H1 (cell line): ENCODE data around the gene ZDHHC22. TPM values are rescaled to one million over a fixed set of nuclear protein-coding genes. Genes with fewer than 3 reads are reported as not detected.

ENCODE experiments used
- CTCF ChIA-PET: fragments of 300-600 bp; sonication (Branson Sonifier 250); formaldehyde crosslinking; loops from one replicate; lab custom pipeline; 2021; ENCODE audit not compliant: partially characterized antibody; lab: Charles Lee
- POLR2A ChIA-PET: fragments of 300-600 bp; sonication (Branson Sonifier 250); formaldehyde crosslinking; loops from one replicate; lab custom pipeline; 2021; ENCODE audit warnings: inconsistent platforms; ENCODE audit not compliant: partially characterized antibody; lab: Charles Lee
- DNase-seq, 2 experiments: peaks; one replicate each; pipeline versions ENCODE4 v3.0.0 to v3.0.0-alpha.2; 2010 to 2022; ENCODE audit warnings: low spot score in 2 of 2, low read depth in 1 of 2, mixed read lengths in 1 of 2
- FAIRE-seq: peaks from 2 replicates; lab custom pipeline; 2011; peaks lifted over from hg19 to GRCh38; lab: Jason Lieb, UNC
- H2AFZ ChIP-seq: 2 replicates; pipeline ENCODE4 v1.8.1; 2012; ENCODE audit warnings: low read length, inconsistent platforms
- H2AK5ac ChIP-seq: 2 replicates; pipeline ENCODE4 v1.6.1; 2013; ENCODE audit warnings: low read depth, low read length
- H2BK120ac ChIP-seq: replicated peaks from 2 replicates; pipeline ENCODE3; 2013; ENCODE audit warnings: low read depth, low read length, inconsistent platforms
- H2BK12ac ChIP-seq: 2 replicates; pipeline ENCODE4 v1.6.1; 2013; ENCODE audit warnings: low read depth, low read length
- H2BK15ac ChIP-seq: 2 replicates; pipeline ENCODE4 v1.6.1; 2013; ENCODE audit warnings: low read length
- H2BK20ac ChIP-seq: 2 replicates; pipeline ENCODE4 v1.6.1; 2013; ENCODE audit warnings: low read length
- H2BK5ac ChIP-seq: 2 replicates; pipeline ENCODE4 v1.6.1; 2013; ENCODE audit warnings: low read depth, low read length
- H3K14ac ChIP-seq: 2 replicates; pipeline ENCODE4 v1.6.1; 2013; ENCODE audit warnings: inconsistent platforms; ENCODE audit not compliant: insufficient read length
- H3K18ac ChIP-seq: 2 replicates; pipeline ENCODE4 v1.6.1; 2013; ENCODE audit warnings: low read length; ENCODE audit errors: extremely low read depth
- H3K23ac ChIP-seq: 2 replicates; pipeline ENCODE4 v1.6.1; 2013; ENCODE audit warnings: inconsistent platforms; ENCODE audit not compliant: insufficient read length
- H3K23me2 ChIP-seq: 2 replicates; pipeline ENCODE4 v1.6.1; 2013; ENCODE audit warnings: low read depth, low read length
- H3K27ac ChIP-seq: 2 replicates; pipeline ENCODE4 v1.6.1; 2011; ENCODE audit warnings: low read depth, low read length, inconsistent platforms
- H3K27me3 ChIP-seq, 4 experiments: replicated peaks in 1 of 4; 1 replicate in 1 of 4; 2 replicates in 3 of 4; pipeline versions ENCODE4 v1.6.1 to v1.8.1; 2011 to 2013; ENCODE audit warnings: low read length in 3 of 4, mild to moderate bottlenecking in 3 of 4, inconsistent platforms in 2 of 4, mixed read lengths in 2 of 4, moderate library complexity in 1 of 4; ENCODE audit not compliant: control insufficient read depth in 3 of 4, insufficient read depth in 3 of 4; ENCODE audit errors: extremely low read depth in 1 of 4
- H3K36me3 ChIP-seq, 4 experiments: 2 replicates each; pipeline versions ENCODE4 v1.6.1 to v1.8.1; 2011 to 2013; ENCODE audit warnings: mild to moderate bottlenecking in 4 of 4, low read length in 3 of 4, moderate library complexity in 2 of 4, control low read depth in 1 of 4, inconsistent platforms in 1 of 4; ENCODE audit not compliant: insufficient read depth in 4 of 4, control insufficient read depth in 2 of 4
- H3K4ac ChIP-seq: replicated peaks from 2 replicates; pipeline ENCODE3; 2013; ENCODE audit warnings: low read length, low read depth, mixed read lengths, inconsistent platforms; ENCODE audit not compliant: insufficient read length
- H3K4me1 ChIP-seq, 4 experiments: replicated peaks in 1 of 4; 1 replicate in 1 of 4; 2 replicates in 3 of 4; pipeline versions ENCODE4 v1.6.1 to v1.8.1; 2011 to 2013; ENCODE audit warnings: low read length in 3 of 4, inconsistent platforms in 2 of 4, mixed read lengths in 1 of 4; ENCODE audit not compliant: insufficient read depth in 4 of 4, control insufficient read depth in 3 of 4
- H3K4me2 ChIP-seq, 2 experiments: 2 replicates each; pipeline versions ENCODE4 v1.6.1 to v1.8.1; 2011 to 2013; ENCODE audit warnings: low read depth in 2 of 2, low read length in 2 of 2, control low read depth in 1 of 2, inconsistent platforms in 1 of 2, mild to moderate bottlenecking in 1 of 2; ENCODE audit not compliant: insufficient read depth in 1 of 2
- H3K4me3 ChIP-seq, 4 experiments: fragments of 200-600, 300-600 bp in 1 of 4; sonication (generic), shearing (Covaris generic), sonication (Bioruptor Twin) in 1 of 4; 2 replicates each; pipeline versions ENCODE4 v1.5.1 to v1.8.1; 2011 to 2016; ENCODE audit warnings: low read length in 4 of 4, low read depth in 3 of 4, control low read depth in 2 of 4, inconsistent platforms in 2 of 4, mild to moderate bottlenecking in 2 of 4, mixed read lengths in 1 of 4, moderate library complexity in 1 of 4; ENCODE audit not compliant: insufficient read depth in 2 of 4; ENCODE audit errors: extremely low read depth in 1 of 4
- H3K56ac ChIP-seq: replicated peaks from 2 replicates; pipeline ENCODE3; 2013; ENCODE audit warnings: low read depth, mild to moderate bottlenecking, mixed read lengths, low read length, inconsistent platforms; ENCODE audit not compliant: insufficient read length
- H3K79me1 ChIP-seq: 2 replicates; pipeline ENCODE4 v1.6.1; 2013; ENCODE audit warnings: low read depth, low read length, control low read depth
- H3K79me2 ChIP-seq, 2 experiments: 2 replicates each; pipeline versions ENCODE4 v1.6.1 to v1.8.1; 2012 to 2013; ENCODE audit warnings: low read length in 2 of 2, mild to moderate bottlenecking in 2 of 2, inconsistent platforms in 1 of 2; ENCODE audit not compliant: insufficient read depth in 2 of 2, control insufficient read depth in 1 of 2
- H3K9ac ChIP-seq, 4 experiments: replicated peaks in 1 of 4; 1 replicate in 1 of 4; 2 replicates in 3 of 4; pipeline versions ENCODE4 v1.6.1 to v1.8.1; 2011 to 2013; ENCODE audit warnings: low read depth in 3 of 4, low read length in 3 of 4, control low read depth in 2 of 4, mild to moderate bottlenecking in 2 of 4, moderate library complexity in 2 of 4, inconsistent platforms in 1 of 4; ENCODE audit errors: extremely low read depth in 1 of 4
- H3K9me3 ChIP-seq, 2 experiments: 2 replicates each; pipeline versions ENCODE4 v1.6.1 to v1.8.1; 2012 to 2013; ENCODE audit warnings: mild to moderate bottlenecking in 2 of 2, moderate library complexity in 2 of 2, control low read depth in 1 of 2, inconsistent platforms in 1 of 2, low read depth in 1 of 2, low read length in 1 of 2, mixed read lengths in 1 of 2; ENCODE audit not compliant: insufficient read depth in 2 of 2
- H4K20me1 ChIP-seq, 2 experiments: replicated peaks in 1 of 2; 2 replicates each; pipeline versions ENCODE3 to v1.8.1; 2011 to 2013; ENCODE audit warnings: inconsistent platforms in 2 of 2, low read length in 2 of 2, mild to moderate bottlenecking in 1 of 2; ENCODE audit not compliant: insufficient read depth in 2 of 2, control insufficient read depth in 1 of 2
- H4K5ac ChIP-seq: 2 replicates; pipeline ENCODE4 v1.6.1; 2013; ENCODE audit warnings: low read length, low read depth, mixed read lengths, inconsistent platforms; ENCODE audit not compliant: insufficient read length
- H4K8ac ChIP-seq: 2 replicates; pipeline ENCODE4 v1.8.0; 2013; ENCODE audit warnings: mild to moderate bottlenecking, moderate library complexity, low read length, inconsistent platforms; ENCODE audit not compliant: insufficient read depth; ENCODE audit errors: extremely low read depth
- H4K91ac ChIP-seq: replicated peaks from 2 replicates; pipeline ENCODE3; 2013; ENCODE audit warnings: low read length, mixed read lengths, inconsistent platforms; ENCODE audit not compliant: insufficient read length
- BACH1 ChIP-seq: IDR thresholded peaks from 2 replicates; pipeline ENCODE4 v1.6.1; 2012; ENCODE audit warnings: low read length, improper control_type of control experiment
- CEBPB ChIP-seq: IDR thresholded peaks from 2 replicates; pipeline ENCODE4 v1.6.1; 2012; ENCODE audit warnings: low read depth, low read length
- E2F6 ChIP-seq: IDR thresholded peaks from 2 replicates; pipeline ENCODE4 v1.6.1; 2012; ENCODE audit warnings: inconsistent platforms
- EGR1 ChIP-seq: IDR thresholded peaks from 2 replicates; pipeline ENCODE4 v1.6.1; 2011; ENCODE audit warnings: low read depth, low read length, borderline replicate concordance
- KDM4A ChIP-seq: IDR thresholded peaks from one replicate; pipeline ENCODE4 v1.7.1; 2012; ENCODE audit warnings: low read depth, mild to moderate bottlenecking, moderate library complexity, low read length, inconsistent platforms; ENCODE audit not compliant: severe bottlenecking
- NANOG ChIP-seq: IDR thresholded peaks from 2 replicates; pipeline ENCODE4 v1.6.1; 2011; ENCODE audit warnings: low read length, low read depth, mild to moderate bottlenecking, inconsistent platforms; ENCODE audit not compliant: insufficient read depth, poor library complexity, severe bottlenecking
- SIX5 ChIP-seq: IDR thresholded peaks from 2 replicates; pipeline ENCODE4 v1.6.1; 2011; ENCODE audit warnings: mild to moderate bottlenecking, low read depth, low read length
- SP1 ChIP-seq: IDR thresholded peaks from 2 replicates; pipeline ENCODE4 v1.6.1; 2011; ENCODE audit warnings: low read depth, low read length
- TEAD4 ChIP-seq: IDR thresholded peaks from 2 replicates; pipeline ENCODE4 v1.6.1; 2012; ENCODE audit warnings: low read depth, low read length, inconsistent platforms, mixed read lengths
- WGBS, 2 experiments: shearing (Covaris generic) in 1 of 2; methylation state at CpG; one replicate each; pipeline versions ENCODE4 v1.1.6 to v1.1.7; 2013 to 2015; ENCODE audit warnings: low lambda C conversion rate in 2 of 2, mixed read lengths in 2 of 2, inconsistent platforms in 1 of 2, low coverage in 1 of 2, missing lambda C conversion rate in 1 of 2; ENCODE audit not compliant: insufficient replicate concordance in 2 of 2, insufficient coverage in 1 of 2, insufficient read length in 1 of 2; ENCODE audit errors: extremely low coverage in 1 of 2, missing lambda C conversion rate in 1 of 2; 5-methylcytosine and 5-hydroxymethylcytosine counted together
- polyA plus RNA-seq, 7 experiments: library from polyadenylated mRNA; depleted of rRNA in 3 of 7; stranded (reverse) in 5 of 7; unstranded in 2 of 7; fragments of >200 nt in 5 of 7; fragments of 200-250 nt in 2 of 7; gene quantifications; 1 replicate in 5 of 7; 2 replicates in 1 of 7; 4 replicates in 1 of 7; pipeline versions ENCODE4 v1.2.1 to v1.2.3, GENCODE V29; 2011 to 2013; ENCODE audit warnings: missing spikeins in 2 of 7, mixed read lengths in 2 of 7
- total RNA-seq: library from RNA; stranded (reverse); fragmentation: NEBNext Ultra II Directional; extraction: Animal tissue kit (Norgen Biotek cat#: 25700); gene quantifications from 2 replicates; pipeline ENCODE4 v1.2.1, GENCODE V29; 2021

The ZDHHC22 gene
- total and polyA plus RNA-seq, 2 of the 8 experiments (the other 6 are each of a cell fraction or from before 2014, with no cell fraction given) = 23.8 to 55.2 TPM

- DNase-seq = peak; percentile 95 to 98
- peaks cover 0 to 8% (median 4%) of the 10 kb centered on the region in 4 experiments; a peak in 4 of 7 replicates for H3K4me1 ChIP-seq
- no peaks in the 10 kb centered on the region for H3K36me3 ChIP-seq
- peaks cover 14% of the 10 kb centered on the region; the same call in 1 of the 2 replicates for H3K23me2 ChIP-seq
- peak within 1 kb of the TSS; percentile 58 for H3K14ac ChIP-seq
- H3K9ac ChIP-seq = peak within 1 kb of the TSS; percentile 81 to 89 (median 86)
- peak within 1 kb of the TSS; percentile 95 for H4K8ac ChIP-seq
- no peaks in the 10 kb centered on the region for H3K27me3 ChIP-seq
- H2AK5ac ChIP-seq = no peak within 1 kb of the TSS
- H3K23ac ChIP-seq = peak within 1 kb of the TSS; percentile 5
- H4K5ac ChIP-seq = peak within 1 kb of the TSS; percentile 88
- peak within 1 kb of the TSS; percentile 93 for H3K56ac ChIP-seq
- H3K4me3 ChIP-seq = peak within 1 kb of the TSS; percentile 87 to 96 (median 88)
- H2BK120ac ChIP-seq = no peak within 1 kb of the TSS
- H3K9me3 ChIP-seq = no peaks in the 10 kb centered on the region
- no peaks in the 10 kb centered on the region for H3K79me1 ChIP-seq
- peak within 1 kb of the TSS; percentile 91 for H4K91ac ChIP-seq
- peak within 1 kb of the TSS; percentile 92 for H2BK5ac ChIP-seq
- peak within 1 kb of the TSS; percentile 81 for H2BK12ac ChIP-seq
- H3K4me2 ChIP-seq = peak within 1 kb of the TSS; percentile 82 to 96
- no peak for FAIRE-seq
- H3K4ac ChIP-seq = peak within 1 kb of the TSS; percentile 92
- peaks cover 4 to 55% of the 10 kb centered on the region in 2 experiments; a peak in 3 of 4 replicates for H3K79me2 ChIP-seq
- ChIA-PET POLR2A (interaction anchor here (0.8 to 8.3 kb wide), 17 partner anchors 10 to 222 kb away, joined by 3 to 49 read pairs (median 4); partner anchors contain the start of gene ZDHHC22), CTCF (interaction anchor here (0.6 to 56.8 kb wide), 12 partner anchors 9 to 403 kb away, joined by 3 to 1490 read pairs (median 10); partner anchors contain the start of gene ZDHHC22)
- H4K20me1 ChIP-seq = no peaks in the 10 kb centered on the region
- peak within 1 kb of the TSS; percentile 86 for H3K27ac ChIP-seq
- H2BK15ac ChIP-seq = peak within 1 kb of the TSS; percentile 67; the same call in 1 of the 2 replicates
- H2BK20ac ChIP-seq = no peak within 1 kb of the TSS
- WGBS, 2 experiments = 2% methylated on average over 38 of the region's 87 CpGs; no CpG with 5 or more reads in 1 of the 2 experiments
- no peak within 1 kb of the TSS for H2AFZ ChIP-seq
- H3K18ac ChIP-seq = peak within 1 kb of the TSS; percentile 97
- TF ChIP-seq TEAD4 = no peak; the same call in 1 of the 2 replicates
- TF ChIP-seq CEBPB = peak; percentile 86
- TF ChIP-seq E2F6 = peak; percentile 97
- TF ChIP-seq KDM4A = peak; percentile 66
- TF ChIP-seq SIX5 = peak; percentile 15; the same call in 1 of the 2 replicates
- peak; percentile 62; the same call in 1 of the 2 replicates for TF ChIP-seq BACH1
- TF ChIP-seq NANOG = peak; percentile 23
- peak; percentile 96 for TF ChIP-seq EGR1
- peak; percentile 76 for TF ChIP-seq SP1
These were observed 43.7 kb downstream of the ZDHHC22 start, which contains the start of gene CIPC for GRCh38 chr14:77097700-77098528. Gene CIPC (plus strand): TSS chr14:77098258. CDS start chr14:77105709, 7,451 bp downstream.
